Left ventricle myocardium inferior (tissue), 1 donor: Measurements from ENCODE around the gene MGRN1. TPM values are rescaled to one million over a fixed set of nuclear protein-coding genes. Genes with fewer than 3 reads are reported as not detected.

Source experiments
- DNase-seq: peaks from one replicate; pipeline ENCODE4 v3.0.0-alpha.2; 2020
- H3K27ac ChIP-seq: fragments of 200-600 bp; replicated peaks from 2 replicates; pipeline ENCODE4 v1.8.0; 2021
- H3K27me3 ChIP-seq: fragments of 200-600 bp; 2 replicates; pipeline ENCODE4 v1.8.0; 2021; ENCODE audit warnings: low read depth
- H3K36me3 ChIP-seq: fragments of 200-600 bp; 2 replicates; pipeline ENCODE4 v1.8.0; 2021
- H3K4me1 ChIP-seq: fragments of 200-600 bp; 2 replicates; pipeline ENCODE4 v1.8.0; 2021
- H3K4me3 ChIP-seq: fragments of 200-600 bp; 2 replicates; pipeline ENCODE4 v1.8.0; 2021; ENCODE audit warnings: mild to moderate bottlenecking, moderate library complexity
- H3K9me3 ChIP-seq: fragments of 200-600 bp; replicated peaks from 2 replicates; pipeline ENCODE4 v1.8.0; 2021
- intact Hi-C: fragments of 100-400 bp; cut with micrococcal nuclease; formaldehyde crosslinking; loops from one replicate; pipeline ENCODE4 v1.11.0; 2022
- total RNA-seq: library from RNA; stranded (reverse); fragmentation: NEBNext Ultra II Directional; extraction: Animal tissue kit (Norgen Biotek cat#: 25700); gene quantifications from one replicate; pipeline ENCODE4 v1.2.1, GENCODE V29; 2021
- TF ChIP-seq, protein P1 (sequence below): fragments of 200-600 bp; IDR thresholded peaks from 2 replicates; pipeline ENCODE4 v1.8.0; 2021; ENCODE audit warnings: antibody characterized with exemption, mild to moderate bottlenecking, borderline replicate concordance
- donor health status: DM: no; HTN: yes; CAD: no; lungs with severe emphysema.

Gene MGRN1
- total RNA-seq, 1 donor from 2014 or later = 30.5 TPM

- Histone ChIP-seq H3K4me3 (peak overlapping the region; percentile 100), H3K36me3 (no peaks in the 10 kb centered on the region), H3K4me1 (peaks cover 37% of the 10 kb centered on the region), H3K27me3 (no peaks in the 10 kb centered on the region), H3K27ac (peak overlapping the region; percentile 95), H3K9me3 (peaks cover 6% of the 10 kb centered on the region)
- intact Hi-C loops = no loop called here
- TF ChIP-seq, protein P1, sequence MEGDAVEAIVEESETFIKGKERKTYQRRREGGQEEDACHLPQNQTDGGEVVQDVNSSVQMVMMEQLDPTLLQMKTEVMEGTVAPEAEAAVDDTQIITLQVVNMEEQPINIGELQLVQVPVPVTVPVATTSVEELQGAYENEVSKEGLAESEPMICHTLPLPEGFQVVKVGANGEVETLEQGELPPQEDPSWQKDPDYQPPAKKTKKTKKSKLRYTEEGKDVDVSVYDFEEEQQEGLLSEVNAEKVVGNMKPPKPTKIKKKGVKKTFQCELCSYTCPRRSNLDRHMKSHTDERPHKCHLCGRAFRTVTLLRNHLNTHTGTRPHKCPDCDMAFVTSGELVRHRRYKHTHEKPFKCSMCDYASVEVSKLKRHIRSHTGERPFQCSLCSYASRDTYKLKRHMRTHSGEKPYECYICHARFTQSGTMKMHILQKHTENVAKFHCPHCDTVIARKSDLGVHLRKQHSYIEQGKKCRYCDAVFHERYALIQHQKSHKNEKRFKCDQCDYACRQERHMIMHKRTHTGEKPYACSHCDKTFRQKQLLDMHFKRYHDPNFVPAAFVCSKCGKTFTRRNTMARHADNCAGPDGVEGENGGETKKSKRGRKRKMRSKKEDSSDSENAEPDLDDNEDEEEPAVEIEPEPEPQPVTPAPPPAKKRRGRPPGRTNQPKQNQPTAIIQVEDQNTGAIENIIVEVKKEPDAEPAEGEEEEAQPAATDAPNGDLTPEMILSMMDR = no peak
- no peak for DNase-seq
These were observed 1.8 kb downstream of the MGRN1 start for GRCh38 chr16:4626396-4626795.

- TF ChIP-seq, protein P1 = no peak
- H3K4me3 ChIP-seq = no peak overlapping the region
- H3K27me3 ChIP-seq = no peaks in the 10 kb centered on the region
- no peak overlapping the region for H3K27ac ChIP-seq
- H3K36me3 ChIP-seq = no peaks in the 10 kb centered on the region
- H3K4me1 ChIP-seq = peaks cover 37% of the 10 kb centered on the region
- H3K9me3 ChIP-seq = peaks cover 14% of the 10 kb centered on the region
- no peak for DNase-seq
- intact Hi-C loops = no loop called here
These were observed 3.7 kb downstream of the MGRN1 start for GRCh38 chr16:4628283-4628682.

DNA sequence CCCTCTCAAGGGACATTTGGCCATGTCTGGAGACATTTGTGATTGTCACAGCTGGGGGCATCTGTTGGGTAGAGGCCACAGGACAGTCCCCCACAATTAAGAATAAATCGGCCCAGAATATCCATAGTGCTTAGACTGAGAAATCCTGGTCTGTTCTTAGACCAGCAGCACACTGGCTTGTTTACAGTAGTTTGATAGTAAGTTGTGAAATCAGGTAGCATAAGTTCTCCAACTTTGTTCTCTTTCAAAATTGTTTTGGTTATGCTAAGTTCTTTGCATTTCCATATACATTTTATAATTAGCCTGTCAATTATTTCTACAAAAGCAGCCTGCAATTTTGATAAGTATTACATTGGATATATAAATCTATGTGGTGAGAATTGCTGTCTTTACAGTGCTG is 6.8 kb downstream of the MGRN1 start:
- Histone ChIP-seq H3K9me3 (peaks cover 14% of the 10 kb centered on the region), H3K27me3 (no peaks in the 10 kb centered on the region), H3K36me3 (peaks cover 8% of the 10 kb centered on the region), H3K4me3 (no peak overlapping the region), H3K4me1 (peaks cover 14% of the 10 kb centered on the region), H3K27ac (no peak overlapping the region)
- TF ChIP-seq, protein P1 = no peak
- intact Hi-C loops = no loop called here
- no peak for DNase-seq

GRCh38 chr16:4633910-4634635 is 9.4 kb downstream of the MGRN1 start:
- no peaks in the 10 kb centered on the region for H3K27me3 ChIP-seq
- H3K36me3 ChIP-seq = peaks cover 8% of the 10 kb centered on the region
- H3K9me3 ChIP-seq = peaks cover 14% of the 10 kb centered on the region
- H3K27ac ChIP-seq = no peak overlapping the region
- peaks cover 3% of the 10 kb centered on the region for H3K4me1 ChIP-seq
- TF ChIP-seq, protein P1 = no peak
- no peak for DNase-seq
- intact Hi-C loops = no loop called here
- no peak overlapping the region for H3K4me3 ChIP-seq

GRCh38 chr16:4634768-4635167 is 10.1 kb downstream of the MGRN1 start:
- peaks cover 8% of the 10 kb centered on the region for H3K36me3 ChIP-seq
- peaks cover 14% of the 10 kb centered on the region for H3K9me3 ChIP-seq
- TF ChIP-seq, protein P1 = no peak
- no peak overlapping the region for H3K27ac ChIP-seq
- intact Hi-C loops = no loop called here
- no peak for DNase-seq
- H3K4me3 ChIP-seq = no peak overlapping the region
- no peaks in the 10 kb centered on the region for H3K27me3 ChIP-seq
- H3K4me1 ChIP-seq = peaks cover 4% of the 10 kb centered on the region
